Fibroblast of lung (primary cell): ENCODE data around the gene NOP56. TPM values are rescaled to one million over a fixed set of nuclear protein-coding genes. Genes with fewer than 3 reads are reported as not detected.

Source experiments
- DNase-seq, 2 donors: peaks; one replicate each; pipeline versions ENCODE4 v3.0.0 to v3.0.0-alpha.2; 2010; ENCODE audit warnings: low read depth in 2 of 2
- H2AFZ ChIP-seq: 2 replicates; pipeline ENCODE4 v1.5.1; 2012; ENCODE audit warnings: low read length, control low read depth, inconsistent platforms
- H3K27ac ChIP-seq: 2 replicates; pipeline ENCODE4 v1.5.1; 2011; ENCODE audit warnings: low read length, control low read depth; ENCODE audit not compliant: insufficient read depth
- H3K27me3 ChIP-seq: 2 replicates; pipeline ENCODE4 v1.5.1; 2011; ENCODE audit warnings: mild to moderate bottlenecking, low read length; ENCODE audit not compliant: control insufficient read depth, insufficient read depth
- H3K36me3 ChIP-seq: 2 replicates; pipeline ENCODE4 v1.5.1; 2011; ENCODE audit warnings: low read length; ENCODE audit not compliant: control insufficient read depth, insufficient read depth
- H3K4me1 ChIP-seq: 2 replicates; pipeline ENCODE4 v1.5.1; 2011; ENCODE audit warnings: low read length; ENCODE audit not compliant: control insufficient read depth, insufficient read depth; ENCODE audit errors: extremely low read depth
- H3K4me2 ChIP-seq: 2 replicates; pipeline ENCODE4 v1.5.1; 2011; ENCODE audit warnings: low read length, control low read depth; ENCODE audit not compliant: insufficient read depth; ENCODE audit errors: extremely low read depth
- H3K4me3 ChIP-seq, 4 experiments: fragments of 200-600 bp in 1 of 4; sonication (generic) in 1 of 4; replicated peaks in 1 of 4; 2 replicates each; pipeline ENCODE4 v1.5.1; 2011 to 2016; ENCODE audit warnings: low read length in 4 of 4, low read depth in 3 of 4, mild to moderate bottlenecking in 3 of 4, control low read depth in 2 of 4, inconsistent platforms in 1 of 4, mixed read lengths in 1 of 4; ENCODE audit not compliant: insufficient read depth in 1 of 4; ENCODE audit errors: control extremely low read depth in 1 of 4
- H3K79me2 ChIP-seq: 2 replicates; pipeline ENCODE4 v1.5.1; 2012; ENCODE audit warnings: mild to moderate bottlenecking, low read length, inconsistent platforms; ENCODE audit not compliant: control insufficient read depth, insufficient read depth
- H3K9ac ChIP-seq: 2 replicates; pipeline ENCODE4 v1.5.1; 2011; ENCODE audit warnings: mild to moderate bottlenecking, low read length, control low read depth; ENCODE audit not compliant: insufficient read depth
- H3K9me3 ChIP-seq: 2 replicates; pipeline ENCODE4 v1.5.1; 2012; ENCODE audit warnings: low read depth, low read length; ENCODE audit not compliant: control insufficient read depth, insufficient read depth
- H4K20me1 ChIP-seq: 2 replicates; pipeline ENCODE4 v1.5.1; 2011; ENCODE audit warnings: low read length; ENCODE audit not compliant: control insufficient read depth, insufficient read depth; ENCODE audit errors: extremely low read depth
- EZH2 ChIP-seq: IDR thresholded peaks from 2 replicates; pipeline ENCODE4 v1.5.1; 2012; ENCODE audit warnings: low read length, control low read depth, mild to moderate bottlenecking; ENCODE audit errors: missing control alignments
- polyA plus RNA-seq, 2 donors: library from polyadenylated mRNA; depleted of rRNA in 1 of 2; stranded (reverse) in 1 of 2; unstranded in 1 of 2; fragments of >200 nt; gene quantifications; 2 replicates each; pipeline ENCODE4 v1.2.1, GENCODE V29; 2011 to 2012; ENCODE audit warnings: missing spikeins in 1 of 2
- total RNA-seq: library from RNA; depleted of rRNA; stranded (reverse); fragments of >200 nt; gene quantifications from 2 replicates; pipeline ENCODE4 v1.2.1, GENCODE V29; 2014
- TF ChIP-seq, protein P1 (sequence below), 2 donors: IDR thresholded peaks in 1 of 2; conservative IDR thresholded peaks in 1 of 2; 1 replicate in 1 of 2; 2 replicates in 1 of 2; pipeline ENCODE4 v1.5.1; 2011 to 2012; ENCODE audit warnings: low read length in 2 of 2, control low read depth in 1 of 2, inconsistent platforms in 1 of 2, low read depth in 1 of 2, mild to moderate bottlenecking in 1 of 2

NOP56 gene
- total and polyA plus RNA-seq, 2 donors (not counting 1 experiment from before 2014, with no cell fraction given): 108 to 117 TPM

DNA sequence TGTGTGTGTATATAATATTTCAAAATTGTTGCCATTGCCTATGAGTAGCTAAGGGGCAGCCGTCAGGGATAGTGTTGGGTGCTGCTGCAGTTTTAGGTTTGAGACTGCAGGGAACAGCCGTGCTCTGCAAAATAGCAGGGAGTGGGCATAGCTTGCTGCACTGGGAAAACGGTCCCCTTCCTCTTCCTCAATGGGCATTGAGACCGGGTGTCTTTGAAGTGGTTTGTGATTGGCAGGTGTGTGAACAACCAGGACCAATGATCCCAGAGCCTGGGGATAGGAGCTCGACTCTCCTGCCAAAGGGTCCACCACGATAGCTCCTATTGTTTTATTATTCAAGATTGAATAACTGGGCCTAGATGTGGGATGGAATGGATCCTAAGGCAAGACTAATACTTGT, 35.1 kb downstream of the NOP56 start:
- TF ChIP-seq, protein P1, sequence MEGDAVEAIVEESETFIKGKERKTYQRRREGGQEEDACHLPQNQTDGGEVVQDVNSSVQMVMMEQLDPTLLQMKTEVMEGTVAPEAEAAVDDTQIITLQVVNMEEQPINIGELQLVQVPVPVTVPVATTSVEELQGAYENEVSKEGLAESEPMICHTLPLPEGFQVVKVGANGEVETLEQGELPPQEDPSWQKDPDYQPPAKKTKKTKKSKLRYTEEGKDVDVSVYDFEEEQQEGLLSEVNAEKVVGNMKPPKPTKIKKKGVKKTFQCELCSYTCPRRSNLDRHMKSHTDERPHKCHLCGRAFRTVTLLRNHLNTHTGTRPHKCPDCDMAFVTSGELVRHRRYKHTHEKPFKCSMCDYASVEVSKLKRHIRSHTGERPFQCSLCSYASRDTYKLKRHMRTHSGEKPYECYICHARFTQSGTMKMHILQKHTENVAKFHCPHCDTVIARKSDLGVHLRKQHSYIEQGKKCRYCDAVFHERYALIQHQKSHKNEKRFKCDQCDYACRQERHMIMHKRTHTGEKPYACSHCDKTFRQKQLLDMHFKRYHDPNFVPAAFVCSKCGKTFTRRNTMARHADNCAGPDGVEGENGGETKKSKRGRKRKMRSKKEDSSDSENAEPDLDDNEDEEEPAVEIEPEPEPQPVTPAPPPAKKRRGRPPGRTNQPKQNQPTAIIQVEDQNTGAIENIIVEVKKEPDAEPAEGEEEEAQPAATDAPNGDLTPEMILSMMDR (conservative IDR thresholded peaks at IDR 0.05 in 1 of 2, IDR thresholded peaks at IDR 0.05 in 1 of 2; ENCODE audit: low read depth in 1 of 2, low read length in 2 of 2): no peak
- TF ChIP-seq EZH2: no peak
- no peaks in the 10 kb centered on the region for H3K9me3 ChIP-seq
- H3K4me3 ChIP-seq: no peak overlapping the region
- no peak for DNase-seq
- no peak overlapping the region for H3K27ac ChIP-seq
- H3K36me3 ChIP-seq: no peaks in the 10 kb centered on the region
- H3K27me3 ChIP-seq: peaks cover 21% of the 10 kb centered on the region
- H3K4me2 ChIP-seq: no peak overlapping the region
- no peaks in the 10 kb centered on the region for H3K79me2 ChIP-seq
- no peaks in the 10 kb centered on the region for H3K4me1 ChIP-seq
- H2AFZ ChIP-seq: no peak overlapping the region
- no peaks in the 10 kb centered on the region for H4K20me1 ChIP-seq
- no peak overlapping the region for H3K9ac ChIP-seq

- DNase-seq: peak; percentile 16 to 51
- Histone ChIP-seq H3K9ac (no peak overlapping the region), H4K20me1 (no peaks in the 10 kb centered on the region), H3K9me3 (no peaks in the 10 kb centered on the region), H3K27me3 (peaks cover 21% of the 10 kb centered on the region), H3K4me2 (no peak overlapping the region), H3K4me3 (no peak overlapping the region), H3K4me1 (no peaks in the 10 kb centered on the region), H3K27ac (no peak overlapping the region), H3K36me3 (no peaks in the 10 kb centered on the region), H3K79me2 (no peaks in the 10 kb centered on the region), H2AFZ (no peak overlapping the region)
- TF ChIP-seq, protein P1 (conservative IDR thresholded peaks at IDR 0.05 in 1 of 2, IDR thresholded peaks at IDR 0.05 in 1 of 2; ENCODE audit: low read depth in 1 of 2, low read length in 2 of 2): peak; percentile 37 to 72
- TF ChIP-seq EZH2: no peak
Observed at GRCh38 chr20:2688041-2688591, 35.7 kb downstream of the NOP56 start.

- H3K27me3 ChIP-seq: peaks cover 40% of the 10 kb centered on the region
- H3K27ac ChIP-seq: no peak overlapping the region
- no peak overlapping the region for H3K4me2 ChIP-seq
- no peak for DNase-seq
- no peak overlapping the region for H3K9ac ChIP-seq
- H3K9me3 ChIP-seq: no peaks in the 10 kb centered on the region
- H3K4me3 ChIP-seq: no peak overlapping the region
- H3K36me3 ChIP-seq: no peaks in the 10 kb centered on the region
- TF ChIP-seq, protein P1 (conservative IDR thresholded peaks at IDR 0.05 in 1 of 2, IDR thresholded peaks at IDR 0.05 in 1 of 2; ENCODE audit: low read depth in 1 of 2, low read length in 2 of 2): no peak
- TF ChIP-seq EZH2: no peak
- no peaks in the 10 kb centered on the region for H4K20me1 ChIP-seq
- H3K79me2 ChIP-seq: no peaks in the 10 kb centered on the region
- no peaks in the 10 kb centered on the region for H3K4me1 ChIP-seq
- no peak overlapping the region for H2AFZ ChIP-seq
Observed at GRCh38 chr20:2690213-2690612, 37.8 kb downstream of the NOP56 start.
